ENCODE results near the gene DUSP12. TPM values are rescaled to one million over a fixed set of nuclear protein-coding genes. Genes with fewer than 3 reads are reported as not detected.

Gene DUSP12
- total RNA-seq, 1 experiment from 2014 or later, result 28.0 TPM

DNA sequence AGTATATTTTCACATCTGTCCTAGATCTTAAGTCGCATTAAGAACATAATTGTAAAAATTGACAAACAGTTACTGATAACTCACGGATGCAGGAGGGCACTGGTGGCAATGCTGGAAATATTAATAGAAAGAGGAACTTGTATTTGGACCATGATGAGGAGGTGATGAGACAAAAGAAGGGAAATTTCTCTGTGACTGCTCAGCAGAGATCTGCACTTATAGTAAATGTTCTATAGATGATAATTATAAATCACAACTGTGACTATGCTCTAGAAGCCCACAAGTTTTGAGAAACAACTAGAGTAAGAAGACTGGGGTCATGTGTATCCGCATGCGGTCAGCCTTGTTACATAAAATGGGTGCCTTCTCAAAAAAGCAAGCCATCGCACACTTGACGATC, 8.7 kb upstream of the DUSP12 start:
- H3K9me3 Mint-ChIP-seq, result no peaks in the 10 kb centered on the region
- Histone ChIP-seq H2BK20ac (ENCODE audit: low read depth, low read length, poor library complexity, severe bottlenecking) (no peak overlapping the region), H3K4me1 (ENCODE audit: insufficient read depth, low read length) (peaks cover 10% of the 10 kb centered on the region; the same call in 1 of the 2 replicates), H3K4me2 (ENCODE audit: insufficient read depth, insufficient read length, low read length) (no peak overlapping the region), H3K18ac (ENCODE audit: insufficient read length, low read depth, low read length) (no peak overlapping the region), H3K79me1 (ENCODE audit: insufficient read depth, low read depth, low read length, poor library complexity, severe bottlenecking) (no peaks in the 10 kb centered on the region), H3K4ac (ENCODE audit: low read depth, low read length) (no peak overlapping the region), H2AK5ac (ENCODE audit: insufficient read length, low read length) (no peak overlapping the region), H3K27ac (ENCODE audit: insufficient read length, low read depth, low read length) (no peak overlapping the region), H2BK15ac (ENCODE audit: low read depth, low read length) (no peak overlapping the region), H2AFZ (ENCODE audit: low read length) (no peak overlapping the region), H4K20me1 (ENCODE audit: control insufficient read depth, insufficient read depth, insufficient read length) (no peaks in the 10 kb centered on the region), H3K79me2 (ENCODE audit: insufficient read depth, low read length) (no peaks in the 10 kb centered on the region), H2BK12ac (ENCODE audit: insufficient read length, low read depth, low read length) (no peak overlapping the region), H3K27me3 (ENCODE audit: insufficient read depth, low read length) (no peaks in the 10 kb centered on the region), H4K5ac (ENCODE audit: insufficient read length, low read depth, low read length) (no peak overlapping the region), H3K9ac (ENCODE audit: extremely low read depth, insufficient read length, low read length) (no peak overlapping the region), H2BK5ac (ENCODE audit: insufficient read length, low read length) (no peak overlapping the region), H3K56ac (ENCODE audit: insufficient read length, low read depth, low read length) (no peak overlapping the region), H3K23ac (ENCODE audit: insufficient read length, low read depth, low read length) (no peak overlapping the region), H3K23me2 (ENCODE audit: insufficient read length, low read depth, low read length, poor library complexity, severe bottlenecking) (no peaks in the 10 kb centered on the region), H2BK120ac (ENCODE audit: low read depth, low read length, poor library complexity, severe bottlenecking) (no peak overlapping the region), H4K91ac (ENCODE audit: insufficient read length, low read depth, low read length) (no peak overlapping the region), H3K14ac (ENCODE audit: insufficient read depth, low read length) (no peak overlapping the region), H4K8ac (replicated peaks; ENCODE audit: insufficient read length, low read depth, low read length) (no peak overlapping the region), H3K9me3 (ENCODE audit: control insufficient read depth, low read depth, low read length) (no peaks in the 10 kb centered on the region), H3T11ph (ENCODE audit: low read length) (no peak overlapping the region)
- peaks cover 7% of the 10 kb centered on the region for H3K27me3 Mint-ChIP-seq (ENCODE audit: low read depth)
- no peak overlapping the region for H3K27ac Mint-ChIP-seq
- peaks cover 20 to 24% of the 10 kb centered on the region in 2 experiments for H3K4me1 Mint-ChIP-seq
- DNase-seq, result no peak
- WGBS (ENCODE audit: extremely low coverage, insufficient read length, low lambda C conversion rate), result no CpG with 5 or more reads among the region's 6 CpGs
- TF ChIP-seq, protein P1, sequence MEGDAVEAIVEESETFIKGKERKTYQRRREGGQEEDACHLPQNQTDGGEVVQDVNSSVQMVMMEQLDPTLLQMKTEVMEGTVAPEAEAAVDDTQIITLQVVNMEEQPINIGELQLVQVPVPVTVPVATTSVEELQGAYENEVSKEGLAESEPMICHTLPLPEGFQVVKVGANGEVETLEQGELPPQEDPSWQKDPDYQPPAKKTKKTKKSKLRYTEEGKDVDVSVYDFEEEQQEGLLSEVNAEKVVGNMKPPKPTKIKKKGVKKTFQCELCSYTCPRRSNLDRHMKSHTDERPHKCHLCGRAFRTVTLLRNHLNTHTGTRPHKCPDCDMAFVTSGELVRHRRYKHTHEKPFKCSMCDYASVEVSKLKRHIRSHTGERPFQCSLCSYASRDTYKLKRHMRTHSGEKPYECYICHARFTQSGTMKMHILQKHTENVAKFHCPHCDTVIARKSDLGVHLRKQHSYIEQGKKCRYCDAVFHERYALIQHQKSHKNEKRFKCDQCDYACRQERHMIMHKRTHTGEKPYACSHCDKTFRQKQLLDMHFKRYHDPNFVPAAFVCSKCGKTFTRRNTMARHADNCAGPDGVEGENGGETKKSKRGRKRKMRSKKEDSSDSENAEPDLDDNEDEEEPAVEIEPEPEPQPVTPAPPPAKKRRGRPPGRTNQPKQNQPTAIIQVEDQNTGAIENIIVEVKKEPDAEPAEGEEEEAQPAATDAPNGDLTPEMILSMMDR (conservative IDR thresholded peaks at IDR 0.05), result no peak
- no peak overlapping the region for H3K4me3 Mint-ChIP-seq
- H3K36me3 Mint-ChIP-seq (ENCODE audit: insufficient read depth in 1 of 3, low read depth in 3 of 3), result no peaks in the 10 kb centered on the region
